ENCODE measurements around the gene PWWP2A.

The PWWP2A gene

DNA sequence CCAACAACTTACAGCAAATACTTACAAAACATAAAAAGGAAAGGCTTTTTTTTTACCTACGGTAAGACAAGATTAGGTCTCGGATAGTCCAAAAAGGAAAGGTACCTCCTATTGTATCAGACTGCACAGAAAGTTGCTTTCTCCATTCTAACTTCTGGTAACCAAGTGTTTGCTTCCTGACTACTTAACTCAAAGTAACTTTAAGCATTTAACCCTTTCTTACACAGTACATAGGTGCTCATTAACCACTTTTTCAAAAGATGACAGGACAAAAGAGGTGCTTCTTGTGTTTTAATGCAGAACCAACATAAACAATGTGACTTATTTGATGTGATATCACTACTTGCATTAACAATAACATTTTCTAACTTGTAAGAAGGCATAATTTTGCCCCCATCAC lies 23.1 kb downstream of the PWWP2A start:
- no peak for ATAC-seq
- H3K27me3 Mint-ChIP-seq = no peaks in the 10 kb centered on the region
- H3K4me1 Mint-ChIP-seq = peaks cover 23% of the 10 kb centered on the region
- peaks cover 40% of the 10 kb centered on the region for H3K36me3 Mint-ChIP-seq
- no peak overlapping the region for H3K27ac Mint-ChIP-seq
- H3K9me3 Mint-ChIP-seq = no peaks in the 10 kb centered on the region
- no peak overlapping the region for H3K4me3 Mint-ChIP-seq

- Mint-ChIP-seq H3K4me1 (peaks cover 17% of the 10 kb centered on the region), H3K27ac (no peak overlapping the region), H3K27me3 (no peaks in the 10 kb centered on the region), H3K9me3 (no peaks in the 10 kb centered on the region), H3K36me3 (peaks cover 28% of the 10 kb centered on the region), H3K4me3 (no peak overlapping the region)
- ATAC-seq = no peak
Observed at GRCh38 chr5:160092960-160093707, 26.1 kb downstream of the PWWP2A start.

DNA sequence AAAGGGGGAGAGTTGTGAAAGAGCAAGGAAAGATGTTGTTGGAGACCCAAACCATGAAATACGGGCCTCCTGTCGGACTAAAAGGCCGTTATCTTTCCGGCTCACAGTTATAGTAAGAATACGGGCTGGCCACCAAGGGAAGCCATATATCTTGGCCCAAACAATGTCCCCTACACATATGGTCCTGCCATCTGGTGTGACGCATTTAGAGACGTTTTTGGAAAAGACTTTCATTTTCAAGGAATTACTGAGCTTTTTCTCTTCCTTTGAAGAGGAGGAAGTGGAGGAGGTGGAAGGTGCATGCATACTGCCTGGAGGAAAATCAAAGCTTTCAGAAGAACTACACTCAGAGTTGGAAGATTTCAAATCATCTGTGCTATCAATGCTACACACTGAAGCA lies 26.7 kb downstream of the PWWP2A start:
- H3K27ac Mint-ChIP-seq = no peak overlapping the region
- no peak for ATAC-seq
- H3K9me3 Mint-ChIP-seq = no peaks in the 10 kb centered on the region
- H3K36me3 Mint-ChIP-seq = peaks cover 28% of the 10 kb centered on the region
- H3K4me3 Mint-ChIP-seq = no peak overlapping the region
- peaks cover 13% of the 10 kb centered on the region for H3K4me1 Mint-ChIP-seq
- no peaks in the 10 kb centered on the region for H3K27me3 Mint-ChIP-seq

DNA sequence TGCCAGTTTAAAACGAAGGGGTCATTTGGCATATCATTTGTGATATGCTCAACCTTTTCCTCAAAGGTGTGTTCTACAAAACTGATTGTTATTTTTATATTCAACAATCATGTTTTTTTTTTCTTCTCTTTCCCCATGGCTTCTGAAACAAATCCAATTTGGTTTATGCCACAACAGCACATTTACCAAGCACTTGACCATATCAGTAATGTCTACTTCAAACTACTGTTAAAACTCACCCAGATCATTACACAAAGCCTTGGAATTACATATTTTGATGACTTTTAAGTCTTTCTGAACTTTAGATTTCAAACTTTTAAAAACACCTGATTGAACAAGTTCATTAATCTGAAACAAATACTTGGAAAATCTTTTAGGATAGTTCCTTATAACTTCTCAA lies 29.2 kb downstream of the PWWP2A start:
- H3K36me3 Mint-ChIP-seq = peaks cover 28% of the 10 kb centered on the region

GRCh38 chr5:160089531-160089930 lies 29.7 kb downstream of the PWWP2A start:
- no peaks in the 10 kb centered on the region for H3K9me3 Mint-ChIP-seq
- ATAC-seq = no peak

More for the DNA sequence above, 29.2 kb downstream of the PWWP2A start:
- peaks cover 13% of the 10 kb centered on the region for H3K4me1 Mint-ChIP-seq
- H3K9me3 Mint-ChIP-seq = no peaks in the 10 kb centered on the region
- H3K27ac Mint-ChIP-seq = no peak overlapping the region
- H3K27me3 Mint-ChIP-seq = no peaks in the 10 kb centered on the region
- no peak overlapping the region for H3K4me3 Mint-ChIP-seq
- ATAC-seq = no peak

DNA sequence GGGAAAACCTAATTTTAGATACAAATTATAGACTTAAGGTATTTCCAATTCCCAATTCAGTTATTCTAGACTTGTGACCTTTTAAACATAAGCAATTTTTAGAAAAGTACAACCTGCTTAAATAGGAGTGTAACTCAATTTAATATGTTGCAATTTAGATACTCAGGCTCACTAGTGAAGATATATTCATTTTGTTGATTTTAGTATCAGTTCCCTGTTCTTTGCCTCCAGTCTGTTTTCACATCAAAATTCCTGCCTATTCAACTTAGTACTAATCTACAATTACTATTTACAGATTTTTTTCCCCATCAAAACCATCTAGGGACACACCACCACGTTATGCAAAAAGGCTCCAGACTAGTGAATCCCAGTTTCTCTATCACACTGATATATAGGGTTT lies 30.4 kb downstream of the PWWP2A start:
- Mint-ChIP-seq H3K4me3 (no peak overlapping the region), H3K9me3 (no peaks in the 10 kb centered on the region), H3K27ac (no peak overlapping the region), H3K36me3 (peaks cover 19% of the 10 kb centered on the region), H3K27me3 (no peaks in the 10 kb centered on the region), H3K4me1 (peaks cover 7% of the 10 kb centered on the region)
- no peak for ATAC-seq

More at GRCh38 chr5:160089531-160089930, 29.7 kb downstream of the PWWP2A start:
- no peak overlapping the region for H3K27ac Mint-ChIP-seq
- H3K27me3 Mint-ChIP-seq = no peaks in the 10 kb centered on the region
- H3K4me1 Mint-ChIP-seq = peaks cover 13% of the 10 kb centered on the region
- peaks cover 26% of the 10 kb centered on the region for H3K36me3 Mint-ChIP-seq
- H3K4me3 Mint-ChIP-seq = no peak overlapping the region

- Mint-ChIP-seq H3K27ac (no peak overlapping the region), H3K36me3 (peaks cover 3% of the 10 kb centered on the region), H3K4me3 (no peak overlapping the region), H3K27me3 (no peaks in the 10 kb centered on the region), H3K9me3 (no peaks in the 10 kb centered on the region), H3K4me1 (no peaks in the 10 kb centered on the region)
- ATAC-seq = no peak
Observed at GRCh38 chr5:160087199-160087598, 32.1 kb downstream of the PWWP2A start.

DNA sequence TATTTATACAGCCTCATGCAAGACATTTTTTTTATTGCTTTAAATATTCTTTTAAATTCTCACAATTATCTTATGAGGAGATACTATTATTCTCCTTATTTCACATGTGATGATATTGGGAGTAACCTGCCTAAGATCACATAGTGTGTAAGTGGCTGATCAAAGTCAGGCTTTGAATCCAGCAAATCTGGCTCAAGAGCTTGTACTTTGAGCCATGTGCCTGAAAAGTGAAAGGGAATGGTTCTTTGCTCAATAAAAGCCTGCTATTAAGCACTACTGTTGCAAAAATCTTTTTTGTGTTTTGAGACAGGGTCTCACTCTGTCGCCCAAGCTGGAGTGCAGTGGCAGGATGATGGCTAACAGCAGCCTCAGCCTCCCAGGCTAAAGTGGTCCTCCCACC lies 35.1 kb downstream of the PWWP2A start:
- peaks cover 7% of the 10 kb centered on the region for H3K36me3 Mint-ChIP-seq
- H3K27ac Mint-ChIP-seq = no peak overlapping the region
- no peaks in the 10 kb centered on the region for H3K4me1 Mint-ChIP-seq
- H3K4me3 Mint-ChIP-seq = no peak overlapping the region
- H3K9me3 Mint-ChIP-seq = no peaks in the 10 kb centered on the region
- no peaks in the 10 kb centered on the region for H3K27me3 Mint-ChIP-seq
- ATAC-seq = no peak

- Mint-ChIP-seq H3K27me3 (no peaks in the 10 kb centered on the region), H3K4me3 (no peak overlapping the region), H3K9me3 (no peaks in the 10 kb centered on the region), H3K36me3 (peaks cover 13% of the 10 kb centered on the region), H3K27ac (no peak overlapping the region), H3K4me1 (no peaks in the 10 kb centered on the region)
- ATAC-seq = no peak
Observed at GRCh38 chr5:160083501-160083900, 35.7 kb downstream of the PWWP2A start.

GRCh38 chr5:160082614-160083500 lies 36.4 kb downstream of the PWWP2A start:
- Mint-ChIP-seq H3K4me3 (no peak overlapping the region), H3K27me3 (no peaks in the 10 kb centered on the region), H3K9me3 (no peaks in the 10 kb centered on the region), H3K4me1 (no peaks in the 10 kb centered on the region), H3K36me3 (peaks cover 16% of the 10 kb centered on the region), H3K27ac (no peak overlapping the region)
- ATAC-seq = no peak

GRCh38 chr5:160081495-160081894 lies 37.8 kb downstream of the PWWP2A start:
- no peak overlapping the region for H3K4me3 Mint-ChIP-seq

GRCh38 chr5:160079753-160080152 lies 39.5 kb downstream of the PWWP2A start:
- no peaks in the 10 kb centered on the region for H3K27me3 Mint-ChIP-seq
- no peak overlapping the region for H3K27ac Mint-ChIP-seq
- no peaks in the 10 kb centered on the region for H3K4me1 Mint-ChIP-seq
- peaks cover 16% of the 10 kb centered on the region for H3K36me3 Mint-ChIP-seq
- H3K9me3 Mint-ChIP-seq = no peaks in the 10 kb centered on the region
- ATAC-seq = no peak
- H3K4me3 Mint-ChIP-seq = no peak overlapping the region

More at GRCh38 chr5:160081495-160081894, 37.8 kb downstream of the PWWP2A start:
- H3K4me1 Mint-ChIP-seq = no peaks in the 10 kb centered on the region
- no peaks in the 10 kb centered on the region for H3K9me3 Mint-ChIP-seq
- peaks cover 16% of the 10 kb centered on the region for H3K36me3 Mint-ChIP-seq
- no peak overlapping the region for H3K27ac Mint-ChIP-seq
- no peak for ATAC-seq
- no peaks in the 10 kb centered on the region for H3K27me3 Mint-ChIP-seq

DNA sequence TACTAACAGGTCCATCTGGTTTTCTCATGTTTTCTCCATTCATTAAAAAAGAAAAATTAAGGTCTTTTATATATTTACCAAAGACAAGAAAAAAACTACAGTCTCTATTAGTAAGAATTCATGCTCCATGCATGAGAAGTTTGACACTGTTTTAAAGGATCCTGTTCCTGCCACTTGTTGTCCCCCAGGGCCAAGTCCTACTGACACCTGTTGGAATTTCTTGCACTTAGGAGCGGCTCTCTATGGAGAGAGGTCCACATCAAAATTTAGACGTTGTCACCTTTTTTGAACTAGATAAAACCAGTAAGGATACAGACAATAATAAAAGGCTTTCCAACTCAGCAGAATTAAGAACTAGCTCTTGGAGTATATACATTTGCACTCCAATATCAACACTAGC lies 42.3 kb downstream of the PWWP2A start:
- no peak for ATAC-seq
- Mint-ChIP-seq H3K27ac (no peak overlapping the region), H3K4me3 (no peak overlapping the region), H3K9me3 (no peaks in the 10 kb centered on the region), H3K36me3 (peaks cover 20% of the 10 kb centered on the region), H3K4me1 (no peaks in the 10 kb centered on the region), H3K27me3 (no peaks in the 10 kb centered on the region)

GRCh38 chr5:160075073-160075472 lies 44.2 kb downstream of the PWWP2A start:
- Mint-ChIP-seq H3K27ac (no peak overlapping the region), H3K36me3 (peaks cover 26% of the 10 kb centered on the region), H3K4me1 (no peaks in the 10 kb centered on the region), H3K4me3 (no peak overlapping the region), H3K27me3 (no peaks in the 10 kb centered on the region), H3K9me3 (no peaks in the 10 kb centered on the region)
- no peak for ATAC-seq

GRCh38 chr5:160071916-160072315 lies 47.3 kb downstream of the PWWP2A start:
- Mint-ChIP-seq H3K4me3 (no peak overlapping the region), H3K36me3 (peaks cover 17% of the 10 kb centered on the region), H3K27ac (no peak overlapping the region), H3K27me3 (no peaks in the 10 kb centered on the region), H3K4me1 (no peaks in the 10 kb centered on the region), H3K9me3 (no peaks in the 10 kb centered on the region)
- ATAC-seq = no peak

DNA sequence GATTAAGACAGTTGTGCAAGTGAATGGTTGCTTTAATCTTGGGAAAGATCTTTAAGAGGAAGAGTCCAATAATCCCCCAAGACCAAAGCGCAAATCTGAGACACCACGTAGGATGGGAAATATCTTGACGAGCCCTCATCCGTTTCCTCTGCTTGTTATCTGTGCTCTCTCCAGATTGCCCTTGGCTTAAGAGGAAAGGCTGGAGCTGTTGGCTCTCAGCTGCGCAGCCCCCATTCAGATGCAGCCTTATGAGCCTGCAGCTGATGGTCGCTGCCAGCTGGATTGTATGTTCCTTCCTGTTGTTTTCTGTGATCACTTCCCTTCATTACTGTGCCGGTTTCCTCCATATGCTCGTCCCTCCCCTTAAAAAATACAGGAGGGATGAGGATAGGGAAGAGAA lies 47.7 kb downstream of the PWWP2A start:
- H3K36me3 Mint-ChIP-seq = peaks cover 17% of the 10 kb centered on the region
- no peaks in the 10 kb centered on the region for H3K27me3 Mint-ChIP-seq
- no peak for ATAC-seq
- no peaks in the 10 kb centered on the region for H3K9me3 Mint-ChIP-seq
- no peak overlapping the region for H3K4me3 Mint-ChIP-seq
- H3K27ac Mint-ChIP-seq = no peak overlapping the region
- no peaks in the 10 kb centered on the region for H3K4me1 Mint-ChIP-seq

Measured in stimulated activated memory B cell treated with anti-CD40 and anti-IgM and Interleukin-4, amounts not matched to agents 10 μg/mL and 1 μg/mL and 100 μg/mL, for 72 hours (primary cell).